Measurements from ENCODE around the gene ACTR1B. TPM values are rescaled to one million over a fixed set of nuclear protein-coding genes. Genes with fewer than 3 reads are reported as not detected.
"Not testable (repeated sequence)": the region's sequence is repeated elsewhere in the genome, so short reads cannot be mapped to it uniquely, and the experiment has no call there.

ACTR1B gene
- total and polyA plus RNA-seq, 8 donors, result 47.5 to 92.1 (median 56.7) TPM

GRCh38 chr2:97688062-97688827 lies 24.4 kb upstream of the ACTR1B start:
- no peak overlapping the region for H3K4me3 ChIP-seq
- no peak for DNase-seq
- no peaks in the 10 kb centered on the region for H3K36me3 ChIP-seq
- intact Hi-C loops (cut with DNase I; ENCODE audit: low total_unique reads), result no loop called here
- no peak for TF ChIP-seq EP300 (IDR thresholded peaks at IDR 0.05)
- no peak for TF ChIP-seq CTCF (IDR thresholded peaks at IDR 0.05)
- TF ChIP-seq POLR2A (IDR thresholded peaks at IDR 0.05), result no peak
- TF ChIP-seq POLR2AphosphoS5 (IDR thresholded peaks at IDR 0.05), result no peak
- no peaks in the 10 kb centered on the region for H3K27me3 ChIP-seq
- no peaks in the 10 kb centered on the region for H3K9me3 ChIP-seq
- no peak overlapping the region for H3K27ac ChIP-seq
- WGBS, 5 donors, result 81 to 88% (median 85%) methylated on average over 9 to 11 of the region's 11 CpGs
- no peaks in the 10 kb centered on the region for H3K4me1 ChIP-seq

- H3K36me3 ChIP-seq; DNase-seq; H3K9me3 ChIP-seq; H3K4me3 ChIP-seq; H3K4me1 ChIP-seq; H3K27me3 ChIP-seq; intact Hi-C loops (cut with DNase I; ENCODE audit: low total_unique reads); H3K27ac ChIP-seq: not testable (repeated sequence)
- WGBS, 5 donors, result 87 to 100% (median 90%) methylated on average over 2 of the region's 3 CpGs
Measured at GRCh38 chr2:97687235-97687634, 23.4 kb upstream of the ACTR1B start.

GRCh38 chr2:97678298-97678697 lies 14.5 kb upstream of the ACTR1B start:
- no peak overlapping the region for H3K27ac ChIP-seq
- no peak overlapping the region for H3K4me3 ChIP-seq
- no peak for DNase-seq
- H3K27me3 ChIP-seq, result no peaks in the 10 kb centered on the region
- no peaks in the 10 kb centered on the region for H3K36me3 ChIP-seq
- 86 to 100% (median 89%) methylated on average over 1 of the region's 1 CpG for WGBS, 5 donors
- no peaks in the 10 kb centered on the region for H3K4me1 ChIP-seq
- intact Hi-C loops (cut with DNase I; ENCODE audit: low total_unique reads), result no loop called here
- H3K9me3 ChIP-seq, result no peaks in the 10 kb centered on the region
- no peak for TF ChIP-seq EP300 (IDR thresholded peaks at IDR 0.05)

- no peaks in the 10 kb centered on the region for H3K4me1 ChIP-seq
- H3K9me3 ChIP-seq, result no peaks in the 10 kb centered on the region
- DNase-seq, result no peak
- TF ChIP-seq POLR2AphosphoS5 (IDR thresholded peaks at IDR 0.05) (no peak), CTCF (IDR thresholded peaks at IDR 0.05) (no peak), EP300 (IDR thresholded peaks at IDR 0.05) (no peak), POLR2A (IDR thresholded peaks at IDR 0.05) (no peak)
- H3K36me3 ChIP-seq, result no peaks in the 10 kb centered on the region
- H3K27ac ChIP-seq, result no peak overlapping the region
- no peak overlapping the region for H3K4me3 ChIP-seq
- H3K27me3 ChIP-seq, result no peaks in the 10 kb centered on the region
- intact Hi-C loops (cut with DNase I; ENCODE audit: low total_unique reads), result no loop called here
- 83 to 91% (median 88%) methylated on average over 2 of the region's 2 CpGs for WGBS, 5 donors
Measured at GRCh38 chr2:97677480-97677879, 13.6 kb upstream of the ACTR1B start.

GRCh38 chr2:97676620-97677019 lies 12.8 kb upstream of the ACTR1B start:
- no peak overlapping the region for H3K27ac ChIP-seq
- H3K4me3 ChIP-seq, result no peak overlapping the region
- no peaks in the 10 kb centered on the region for H3K9me3 ChIP-seq
- intact Hi-C loops (cut with DNase I; ENCODE audit: low total_unique reads), result no loop called here
- no peaks in the 10 kb centered on the region for H3K4me1 ChIP-seq
- TF ChIP-seq POLR2A (IDR thresholded peaks at IDR 0.05), result no peak
- TF ChIP-seq CTCF (IDR thresholded peaks at IDR 0.05), result no peak
- no peak for TF ChIP-seq EP300 (IDR thresholded peaks at IDR 0.05)
- no peak for TF ChIP-seq POLR2AphosphoS5 (IDR thresholded peaks at IDR 0.05)
- WGBS, 5 donors, result 89 to 100% (median 98%) methylated on average over 1 of the region's 1 CpG
- no peak for DNase-seq
- no peaks in the 10 kb centered on the region for H3K36me3 ChIP-seq
- no peaks in the 10 kb centered on the region for H3K27me3 ChIP-seq
